HG02798 (cell line): ENCODE measurements around the gene GH2.
"Not testable (repeated sequence)": the region's sequence is repeated elsewhere in the genome, so short reads cannot be mapped to it uniquely, and the experiment has no call there.

Experiments
- ATAC-seq: cut with Tn5 transposase; IDR thresholded peaks from one replicate; pipeline ENCODE4 v1.9.1; 2021; ENCODE audit warnings: mild to moderate bottlenecking; ENCODE audit not compliant: unreplicated experiment, poor library complexity

GH2 gene

GRCh38 chr17:63878413-63878812 is 3.3 kb downstream of the GH2 start:
- ATAC-seq = not testable (repeated sequence)

DNA sequence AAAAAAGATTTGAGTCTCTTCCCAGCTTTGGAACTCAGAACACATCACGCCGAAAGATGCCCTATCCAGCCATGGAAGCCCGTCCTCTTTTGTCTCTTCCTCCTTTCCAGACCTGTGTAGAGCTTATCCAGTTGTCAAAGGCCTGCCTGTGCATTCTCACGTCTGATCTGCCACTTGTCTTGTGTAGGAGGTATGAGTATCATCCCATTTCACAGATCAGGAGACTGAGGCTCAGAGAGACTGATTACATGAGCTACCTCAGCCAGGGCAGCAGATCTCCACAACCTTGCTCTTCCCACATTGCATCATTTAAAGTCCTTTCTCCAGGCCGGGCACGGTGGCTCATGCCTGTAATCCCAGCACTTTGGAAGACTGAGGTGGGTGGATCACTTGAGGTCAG is 7.1 kb downstream of the GH2 start:
- ATAC-seq = not testable (repeated sequence)

GRCh38 chr17:63874061-63874626 is 7.6 kb downstream of the GH2 start:
- not testable (repeated sequence) for ATAC-seq

GRCh38 chr17:63873577-63873976 is 8.2 kb downstream of the GH2 start, which contains the start of gene CSH2:
TSS of gene CSH2 (minus strand) at chr17:63873677. CDS start at chr17:63873614, 63 bp downstream.
- ATAC-seq = not testable (repeated sequence)

- ATAC-seq = not testable (repeated sequence)
These were observed 9.9 kb downstream of the GH2 start for GRCh38 chr17:63871646-63872365.

GRCh38 chr17:63870292-63870665 is 11.5 kb downstream of the GH2 start:
- not testable (repeated sequence) for ATAC-seq

- ATAC-seq = not testable (repeated sequence)
These were observed 12.1 kb downstream of the GH2 start for GRCh38 chr17:63869491-63870291.

DNA sequence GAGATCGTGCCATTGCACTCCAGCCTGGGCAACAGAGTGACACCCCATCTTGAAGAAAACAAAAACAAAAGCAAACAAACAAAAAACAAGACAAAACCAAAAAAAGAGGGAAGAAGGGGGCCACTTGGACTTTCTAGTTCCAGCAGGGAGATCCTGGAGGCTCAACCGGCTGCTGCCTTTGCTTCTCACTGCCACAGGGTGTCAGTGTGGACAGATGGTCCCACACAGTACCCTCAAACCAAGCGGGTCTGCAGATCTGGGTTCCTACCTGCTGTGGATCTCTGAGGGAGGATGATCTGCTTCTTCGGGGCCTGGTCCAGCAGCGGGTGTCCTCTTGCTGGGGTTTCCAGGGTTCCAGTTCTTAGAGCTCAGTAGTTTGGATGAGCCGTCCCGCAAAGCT is 15.1 kb downstream of the GH2 start:
- ATAC-seq = not testable (repeated sequence)

- no peak for ATAC-seq
These were observed 22.5 kb downstream of the GH2 start for GRCh38 chr17:63859257-63859656.

GRCh38 chr17:63856425-63856824 is 25.3 kb downstream of the GH2 start:
- ATAC-seq = not testable (repeated sequence)

DNA sequence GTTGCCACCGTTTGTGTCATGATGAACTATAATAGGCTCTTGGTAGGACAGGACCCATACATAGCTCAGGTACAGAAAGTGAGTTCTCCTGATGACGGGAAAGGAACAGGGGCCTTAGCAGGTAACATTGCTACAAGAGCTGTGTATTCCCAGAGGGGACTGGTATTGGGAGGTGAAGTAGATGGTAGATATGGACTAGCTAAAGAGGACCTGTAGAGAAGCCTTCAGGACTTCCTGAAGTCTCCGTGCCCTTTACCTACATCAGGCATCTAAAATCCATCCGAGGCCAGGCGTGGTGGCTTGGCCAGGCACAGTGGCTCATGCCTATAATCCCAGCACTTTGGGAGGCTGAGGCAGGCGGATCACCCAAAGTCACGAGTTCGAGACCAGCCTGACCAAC is 26.6 kb downstream of the GH2 start:
- no peak for ATAC-seq

DNA sequence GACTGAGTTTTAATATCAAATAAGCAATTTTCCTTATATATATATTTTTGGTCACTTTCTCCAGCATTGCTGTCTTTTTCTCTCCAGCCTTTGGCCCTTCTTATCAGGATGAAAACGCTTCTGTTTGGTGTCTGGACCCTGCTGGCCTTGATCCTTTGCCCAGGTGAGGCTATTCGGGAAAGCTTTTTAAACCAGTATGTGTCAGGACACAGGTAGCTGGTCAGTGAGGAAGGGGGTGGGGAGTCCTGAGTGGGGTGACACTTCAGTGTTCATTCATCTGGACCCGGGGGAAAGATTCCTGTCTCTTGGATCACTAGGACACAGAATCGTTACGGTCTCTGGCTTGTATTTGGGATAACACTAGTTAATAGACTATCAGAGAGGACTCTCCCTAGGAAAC is 27.0 kb downstream of the GH2 start:
- ATAC-seq = no peak

DNA sequence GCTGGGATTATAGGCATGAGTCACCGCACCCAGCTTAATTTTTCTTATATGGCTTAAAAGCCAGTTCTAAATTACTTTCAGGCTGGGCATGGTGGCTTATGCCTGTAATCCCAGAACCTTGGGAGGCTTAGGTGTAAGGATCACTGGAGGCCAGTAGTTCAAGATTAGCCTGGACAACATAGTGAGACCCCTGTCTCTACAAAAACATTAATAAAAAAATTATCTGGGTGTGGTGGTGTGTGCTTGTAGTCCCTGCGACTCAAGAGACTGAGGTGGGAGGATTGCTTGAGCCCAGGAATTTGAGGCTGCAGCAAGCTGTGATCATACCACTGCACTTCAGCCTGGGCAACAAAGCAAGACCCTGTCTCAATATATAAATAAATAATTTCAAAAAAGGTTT is 28.5 kb downstream of the GH2 start:
- ATAC-seq = no peak

DNA sequence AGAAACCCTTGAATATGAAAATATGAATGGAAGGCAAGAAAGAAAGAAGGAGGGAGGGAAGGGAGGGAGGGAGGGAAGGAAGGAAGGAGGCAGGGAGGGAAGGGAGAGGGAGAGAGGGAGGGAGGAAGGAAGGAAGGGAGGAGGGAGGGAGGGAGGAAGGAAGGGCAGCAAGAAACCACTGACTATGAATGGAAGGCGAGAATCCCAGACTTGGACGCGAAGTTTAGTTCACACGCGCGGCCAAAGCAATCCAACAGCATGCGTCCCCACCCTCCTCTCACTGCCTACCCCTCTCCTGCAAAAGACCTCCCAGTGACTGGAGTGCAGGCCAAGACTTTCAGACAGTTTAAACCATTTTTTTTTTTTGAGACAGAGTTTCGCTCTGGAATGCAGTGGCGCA is 31.3 kb downstream of the GH2 start:
- ATAC-seq = no peak

DNA sequence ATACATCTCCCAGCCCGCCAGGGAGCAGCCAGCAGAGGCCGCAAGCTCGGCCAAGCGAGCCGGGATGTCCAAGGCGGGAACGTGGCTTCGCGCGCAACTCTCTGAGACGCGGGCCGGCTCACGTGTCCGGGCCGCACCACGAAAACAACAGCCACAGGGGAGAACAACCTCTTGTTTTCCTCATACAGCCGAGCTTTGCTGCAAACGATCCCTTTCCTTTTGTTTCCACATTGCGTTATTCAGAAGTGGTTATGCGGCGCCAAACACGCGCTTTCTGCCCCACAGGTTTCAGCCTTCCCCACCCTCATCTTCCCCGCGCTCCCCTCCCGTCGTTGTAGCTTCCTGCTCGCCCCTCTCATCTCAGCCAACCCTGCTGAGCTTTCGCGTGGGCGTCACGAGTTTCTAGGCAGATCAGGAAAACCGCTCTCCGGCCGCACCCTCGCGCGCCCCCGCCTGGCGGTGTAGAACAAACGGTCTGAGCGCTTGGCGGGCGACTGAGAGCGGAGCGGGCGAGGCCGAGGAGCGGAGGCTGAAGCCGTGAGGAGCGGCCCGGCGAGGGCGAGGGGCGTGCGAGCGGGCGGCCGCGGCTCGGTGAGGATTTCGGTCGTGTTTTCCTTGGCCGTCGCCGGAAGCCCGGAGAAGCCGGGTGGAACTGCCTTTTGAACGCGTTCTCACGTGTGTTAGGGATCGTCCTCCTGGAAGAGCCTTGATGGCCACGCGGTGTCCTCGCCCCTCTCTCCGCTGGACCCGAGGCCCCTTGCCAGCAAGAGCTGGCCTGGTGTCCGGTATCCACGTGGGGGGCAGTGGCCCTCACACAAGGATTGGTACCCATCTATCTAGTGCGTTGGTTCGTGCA is 32.7 kb downstream of the GH2 start:
- ATAC-seq = peak; percentile 78

- ATAC-seq = no peak
These were observed 34.1 kb downstream of the GH2 start for GRCh38 chr17:63847525-63848249.

- no peak for ATAC-seq
These were observed 36.2 kb downstream of the GH2 start for GRCh38 chr17:63845509-63845908.

DNA sequence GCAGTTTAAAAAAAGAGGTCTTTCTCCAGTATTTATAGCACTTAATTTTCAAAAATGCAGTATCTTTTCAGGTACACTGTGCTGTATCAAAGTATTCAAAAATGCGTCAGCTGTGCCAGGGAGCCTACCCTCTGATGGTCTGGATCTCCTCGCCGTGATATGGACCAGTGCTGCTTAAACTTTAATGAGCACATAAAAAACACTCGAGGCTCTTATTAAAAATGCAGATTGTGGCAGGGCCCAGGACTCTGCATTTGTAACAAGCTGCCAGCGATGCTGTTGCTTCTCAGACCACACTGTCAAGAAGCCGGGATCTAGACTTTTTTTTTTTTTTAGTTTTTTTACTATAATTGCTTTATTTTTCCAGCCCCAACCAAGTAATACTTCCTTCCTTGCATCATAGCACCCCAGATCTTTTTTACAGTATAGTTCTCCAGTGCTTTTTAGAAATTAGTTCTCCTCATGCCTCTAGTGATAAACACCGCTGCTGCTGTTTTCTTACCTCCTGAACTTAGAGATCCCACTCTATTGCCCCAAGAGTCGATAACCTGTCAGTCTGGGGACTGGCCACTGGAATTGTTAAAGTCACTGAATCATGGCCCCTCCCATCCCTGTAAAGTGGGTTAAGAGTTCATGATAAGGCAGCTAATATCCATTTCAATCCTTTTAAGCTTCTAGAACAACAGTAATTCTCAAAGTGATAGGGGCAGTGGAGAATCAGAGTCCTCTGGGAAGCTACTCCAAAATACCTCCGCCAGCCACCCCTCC is 37.6 kb downstream of the GH2 start:
- no peak for ATAC-seq

DNA sequence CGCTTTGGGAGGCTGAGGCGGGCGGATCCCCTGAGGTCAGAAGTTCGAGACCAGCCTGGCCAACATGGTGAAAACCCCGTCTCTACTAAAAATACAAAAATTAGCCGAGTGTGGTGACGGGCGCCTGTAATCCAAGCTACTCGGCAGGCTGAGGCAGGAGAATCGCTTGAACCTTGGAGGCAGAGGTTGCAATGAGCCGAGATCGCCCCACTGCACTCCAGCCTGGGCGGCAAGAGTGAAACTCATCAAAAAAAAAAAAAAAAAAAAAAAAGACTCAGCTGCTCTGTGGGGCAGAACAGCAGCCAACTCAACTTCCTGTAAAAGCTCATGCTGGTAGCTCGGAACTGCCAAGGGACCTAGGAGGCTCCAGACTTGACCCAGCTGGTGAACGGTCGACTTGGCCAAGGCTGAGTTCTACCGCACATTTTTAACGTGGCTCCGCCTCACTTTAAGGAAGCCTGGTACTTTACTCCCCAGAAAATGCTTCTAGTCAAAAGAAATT is 38.3 kb downstream of the GH2 start:
- ATAC-seq = not testable (repeated sequence)
